Measurements from ENCODE around the gene KCNQ5.
"Not testable (repeated sequence)": the region's sequence is repeated elsewhere in the genome, so short reads cannot be mapped to it uniquely, and the experiment has no call there.

Gene KCNQ5

DNA sequence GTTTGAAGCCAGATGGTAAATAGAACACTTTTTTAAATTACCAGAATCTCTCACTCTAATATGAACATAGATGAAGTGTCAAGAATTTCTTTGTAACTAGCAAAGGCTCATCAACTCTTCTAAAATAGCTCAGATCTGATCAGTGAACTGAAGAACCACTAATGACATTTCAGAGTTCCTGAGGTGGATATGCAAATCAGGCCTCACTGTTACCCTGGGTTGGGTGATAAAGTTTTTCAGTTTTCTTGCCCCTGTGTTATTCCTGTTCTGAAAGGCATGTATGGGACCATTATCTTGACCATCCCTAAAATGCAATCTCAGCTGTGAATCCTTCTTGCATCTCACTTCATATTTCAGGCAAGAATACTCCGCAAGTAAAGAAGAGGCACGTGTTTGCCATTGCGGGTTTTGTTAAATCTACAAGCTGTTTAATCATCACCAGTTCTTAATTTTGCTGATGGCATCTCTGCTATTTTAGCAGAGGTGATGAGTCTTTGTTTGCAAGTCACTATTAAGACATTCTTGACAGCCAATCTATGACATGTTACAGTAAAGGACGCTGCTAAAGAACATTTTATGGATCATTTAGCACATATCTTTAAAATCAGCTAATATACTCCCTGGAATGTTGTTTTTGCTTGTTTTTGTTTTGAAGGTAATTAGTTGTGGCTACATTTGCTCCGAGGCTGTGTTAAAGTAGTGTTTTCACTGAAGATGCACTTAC, 555.5 kb downstream of the KCNQ5 start:
- DNase-seq (ENCODE audit: low read depth, low spot score): no peak

DNA sequence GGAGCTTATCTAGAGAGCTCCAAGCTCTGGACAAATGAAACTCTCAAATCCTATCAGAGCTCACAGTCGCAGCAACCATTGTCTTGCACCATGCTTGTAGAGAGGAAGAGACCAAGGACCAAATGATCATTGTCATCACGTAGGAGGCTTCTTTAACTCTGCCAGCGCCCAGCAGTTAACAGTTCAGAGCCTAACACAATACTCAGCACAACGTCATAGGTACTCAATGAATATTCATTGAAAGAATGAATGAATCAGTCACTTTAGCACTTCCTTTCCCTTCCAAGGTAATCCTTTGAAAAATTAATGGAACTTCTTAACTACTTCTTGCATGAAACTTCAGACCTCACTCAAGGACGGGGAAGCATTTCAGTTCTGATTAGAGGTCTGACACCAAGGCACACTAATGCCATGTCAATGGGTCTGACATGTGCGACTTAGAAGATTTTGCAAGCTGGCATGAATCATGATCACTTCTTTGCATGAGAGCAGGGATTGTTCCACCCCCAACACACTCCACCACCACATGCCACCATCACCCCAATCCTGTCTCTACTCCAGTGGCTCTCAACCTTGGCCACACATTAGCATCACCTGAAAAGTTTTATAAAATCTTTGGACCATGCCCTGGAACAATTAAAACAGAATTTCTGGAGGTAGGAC, 558.3 kb downstream of the KCNQ5 start:
- no peak for DNase-seq (ENCODE audit: low read depth, low spot score)

DNA sequence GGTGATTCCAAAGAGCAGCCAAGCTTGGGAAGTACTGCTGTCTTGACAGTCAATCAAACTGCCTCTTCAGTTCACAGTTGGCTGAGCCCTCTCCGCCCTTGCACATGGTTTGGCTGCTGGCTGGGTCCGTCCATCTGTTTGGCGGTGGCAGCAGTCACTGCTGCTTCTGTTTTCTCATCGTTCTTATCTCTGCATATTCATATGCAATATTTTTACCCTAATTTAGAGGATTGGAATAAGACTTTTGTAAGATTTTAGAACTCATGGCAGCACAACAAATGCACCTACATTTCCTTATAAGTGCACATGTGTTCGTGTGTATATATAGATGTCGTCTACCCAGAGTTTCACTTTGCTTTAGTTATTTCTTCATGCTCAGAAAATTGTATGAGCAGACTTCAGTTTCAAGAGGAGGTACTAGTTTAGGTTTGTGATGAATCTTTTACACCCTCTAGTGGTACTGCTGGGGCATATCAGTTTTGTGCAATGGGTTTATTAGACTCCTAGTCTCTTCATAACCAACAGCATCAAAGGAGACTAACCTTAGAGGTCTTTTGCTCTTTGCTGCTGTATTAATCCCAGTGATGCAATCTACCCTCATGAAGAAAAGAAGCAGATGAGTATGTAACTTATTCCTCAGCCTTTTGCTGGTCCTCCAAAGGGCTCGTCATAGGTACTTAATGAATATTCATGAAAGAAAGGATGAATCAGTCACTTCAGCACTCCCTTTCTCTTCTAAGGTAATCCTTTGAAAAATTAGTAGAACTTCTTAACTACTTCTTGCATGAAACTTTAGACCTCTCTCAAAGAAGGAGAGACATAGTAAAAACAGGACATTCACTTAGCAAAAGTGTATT, 559.1 kb downstream of the KCNQ5 start:
- no peak for DNase-seq (ENCODE audit: low read depth, low spot score)

DNA sequence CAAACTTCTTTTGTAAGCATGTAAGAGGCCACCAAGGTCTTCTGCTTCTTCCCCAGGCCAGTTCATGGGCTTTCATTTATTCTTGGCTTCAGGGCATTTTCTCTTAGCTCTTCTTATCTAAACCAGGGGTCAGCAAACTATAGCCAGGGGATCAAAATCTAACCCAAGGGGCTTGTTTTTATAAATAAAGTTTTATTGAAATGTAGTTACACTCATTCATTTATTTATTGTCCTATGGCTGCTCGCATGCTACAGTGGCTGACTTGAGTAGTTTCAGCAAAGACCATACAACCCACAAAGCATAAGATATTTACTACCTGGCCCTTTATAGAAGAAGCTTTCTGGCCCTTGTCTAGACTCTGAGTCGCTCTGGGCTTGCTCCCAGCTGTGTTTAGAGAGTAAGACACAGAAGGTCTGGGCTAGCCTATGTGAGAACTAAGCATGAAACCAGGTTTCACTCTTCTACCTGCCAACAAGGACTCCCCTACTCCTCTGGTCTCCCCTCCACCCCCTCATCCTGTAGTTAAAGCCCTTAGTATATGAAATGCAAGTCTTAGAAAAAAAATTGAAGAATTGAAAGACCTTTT, 560.2 kb downstream of the KCNQ5 start:
- no peak for DNase-seq (ENCODE audit: low read depth, low spot score)

DNA sequence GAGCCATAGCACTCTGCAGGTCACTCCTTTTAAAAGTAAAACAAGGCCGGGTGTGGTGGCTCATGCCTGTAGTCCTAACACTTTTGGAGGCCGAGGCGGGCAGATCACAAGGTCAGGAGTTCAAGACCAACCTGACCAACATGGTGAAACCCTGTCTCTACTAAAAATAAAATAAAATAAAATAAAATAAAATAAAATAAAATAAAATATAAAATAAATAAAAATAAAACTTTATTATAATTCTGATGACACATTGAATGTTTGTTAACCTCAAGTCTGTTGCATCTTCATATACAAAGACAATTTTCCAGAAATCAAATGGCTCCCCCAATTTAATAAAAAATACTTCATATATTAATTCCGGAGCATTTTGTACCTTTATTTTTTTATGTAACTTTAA, 571.4 kb downstream of the KCNQ5 start:
- DNase-seq (ENCODE audit: low read depth, low spot score): not testable (repeated sequence)

GRCh38 chr6:73194744-73195143, 572.9 kb downstream of the KCNQ5 start:
- no peak for DNase-seq (ENCODE audit: low read depth, low spot score)

DNA sequence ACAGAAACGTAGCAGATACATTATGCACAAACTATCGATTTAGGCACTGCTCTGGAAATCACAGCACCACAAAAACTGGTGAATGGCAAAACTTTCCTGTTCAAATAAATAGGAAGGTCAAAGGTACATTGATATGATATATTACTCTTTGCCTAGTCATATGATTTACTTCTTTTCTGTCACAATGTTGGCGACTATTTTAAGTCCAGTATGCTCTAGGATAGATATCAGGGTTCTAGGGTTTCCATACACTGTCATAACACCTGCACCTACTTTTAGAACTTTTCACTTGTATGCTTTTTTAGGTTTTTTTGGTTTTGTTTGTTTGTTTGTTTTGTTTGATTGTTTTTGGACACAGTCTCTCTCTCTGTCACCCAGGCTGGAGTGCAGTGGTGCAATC, 578.4 kb downstream of the KCNQ5 start:
- no peak for DNase-seq (ENCODE audit: low read depth, low spot score)

DNA sequence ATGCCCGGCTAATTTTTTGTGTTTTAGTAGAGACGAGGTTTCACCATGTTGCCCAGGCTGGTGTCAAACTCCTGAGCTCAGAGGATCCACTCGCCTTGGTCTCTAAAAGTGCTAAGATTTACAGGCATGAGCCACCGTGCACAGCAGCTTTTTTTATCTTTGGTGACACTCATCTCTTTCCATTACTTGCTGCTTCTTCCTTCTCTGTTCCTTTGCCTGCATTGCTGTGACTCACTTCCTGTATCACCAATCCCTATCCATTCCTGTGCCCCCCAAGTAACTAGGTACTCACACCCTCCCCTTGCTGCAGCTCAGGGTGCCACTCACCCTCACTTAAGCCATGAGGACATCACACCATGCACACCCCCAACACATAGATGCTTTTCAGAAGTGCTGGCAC, 578.9 kb downstream of the KCNQ5 start:
- no peak for DNase-seq (ENCODE audit: low read depth, low spot score)

DNA sequence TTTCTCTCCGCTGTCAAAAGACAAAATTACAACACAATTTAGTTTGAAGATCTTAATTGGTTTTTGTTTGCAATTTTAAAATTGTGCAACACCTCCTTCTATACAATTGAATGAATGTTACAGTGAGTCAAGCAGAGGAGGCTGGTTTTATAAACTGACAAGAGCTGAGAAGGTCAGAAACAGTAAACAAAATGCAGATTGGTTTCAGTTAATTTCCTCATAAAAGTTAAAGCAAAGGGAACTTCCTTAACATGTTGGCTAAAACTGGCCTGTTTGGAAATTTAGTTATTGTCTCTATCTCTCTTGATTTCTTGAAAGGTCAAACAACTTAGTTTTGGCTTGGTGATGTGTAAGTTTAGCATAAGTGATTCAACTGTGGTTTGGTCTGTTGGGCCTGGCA, 581.2 kb downstream of the KCNQ5 start:
- DNase-seq (ENCODE audit: low read depth, low spot score): no peak

DNA sequence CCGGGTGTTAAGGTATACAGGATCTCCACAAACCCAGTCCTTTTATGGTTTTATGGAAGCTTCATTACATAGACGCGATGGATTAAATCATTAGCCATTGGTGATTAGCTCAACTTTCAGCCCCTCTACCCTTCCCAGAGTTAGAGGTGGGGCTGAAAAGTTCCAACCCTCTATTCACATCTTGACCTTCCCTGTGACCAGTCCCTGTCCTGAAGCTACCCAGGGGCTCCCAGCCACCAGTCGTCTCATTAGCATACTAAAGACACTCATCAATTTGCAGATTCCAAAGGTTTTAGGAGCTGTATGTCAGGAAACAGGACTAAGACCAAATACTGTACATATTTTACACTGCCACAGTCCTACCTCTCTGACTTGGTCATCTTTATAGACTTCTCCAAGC, 582.4 kb downstream of the KCNQ5 start:
- DNase-seq (ENCODE audit: low read depth, low spot score): no peak

DNA sequence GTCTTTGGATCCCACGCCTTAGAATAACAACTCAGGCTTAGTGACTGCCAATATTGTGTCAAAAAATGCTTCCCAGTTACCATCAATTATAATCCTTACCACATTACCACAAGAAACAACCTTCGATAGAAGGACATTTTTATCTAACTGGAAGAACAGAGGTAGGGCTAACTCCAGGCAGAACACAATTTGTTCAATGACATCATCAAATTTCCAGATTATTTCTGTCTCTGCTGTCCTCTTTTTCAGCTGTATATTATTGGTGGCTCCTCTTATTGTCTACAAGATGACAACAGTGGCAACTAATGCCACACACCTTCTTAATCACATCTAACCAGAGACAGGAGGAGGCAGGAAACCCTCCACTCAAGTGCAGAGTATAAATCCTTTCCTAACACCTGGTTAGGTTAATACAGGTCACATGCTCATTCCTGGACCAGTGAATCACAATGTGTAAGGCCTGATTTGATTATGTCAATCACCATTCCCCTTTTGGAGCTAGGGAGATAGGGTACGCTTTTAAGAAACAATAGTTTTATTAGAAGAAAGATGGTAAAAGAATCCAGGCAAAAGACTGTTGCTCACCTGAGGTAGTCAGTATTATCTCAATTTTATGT, 585.5 kb downstream of the KCNQ5 start:
- DNase-seq (ENCODE audit: low read depth, low spot score): no peak

- DNase-seq (ENCODE audit: low read depth, low spot score): no peak
Observed at GRCh38 chr6:73209117-73209516, 587.3 kb downstream of the KCNQ5 start.

GRCh38 chr6:73216859-73217258, 595.0 kb downstream of the KCNQ5 start:
- DNase-seq (ENCODE audit: low read depth, low spot score): no peak

GRCh38 chr6:73225396-73225795, 603.5 kb downstream of the KCNQ5 start, which contains the start of gene KHDC1L:
Gene KHDC1L, minus strand, starts transcription at chr6:73225496. Its CDS starts 88 bp downstream, at chr6:73225408.
- DNase-seq (ENCODE audit: low read depth, low spot score): no peak

- no peak for DNase-seq (ENCODE audit: low read depth, low spot score)
Observed at GRCh38 chr6:73227606-73228255, 605.9 kb downstream of the KCNQ5 start.

- DNase-seq (ENCODE audit: low read depth, low spot score): no peak
Observed at GRCh38 chr6:73231986-73232391, 610.1 kb downstream of the KCNQ5 start.

- no peak for DNase-seq (ENCODE audit: low read depth, low spot score)
Observed at GRCh38 chr6:73233048-73233447, 611.2 kb downstream of the KCNQ5 start.

DNA sequence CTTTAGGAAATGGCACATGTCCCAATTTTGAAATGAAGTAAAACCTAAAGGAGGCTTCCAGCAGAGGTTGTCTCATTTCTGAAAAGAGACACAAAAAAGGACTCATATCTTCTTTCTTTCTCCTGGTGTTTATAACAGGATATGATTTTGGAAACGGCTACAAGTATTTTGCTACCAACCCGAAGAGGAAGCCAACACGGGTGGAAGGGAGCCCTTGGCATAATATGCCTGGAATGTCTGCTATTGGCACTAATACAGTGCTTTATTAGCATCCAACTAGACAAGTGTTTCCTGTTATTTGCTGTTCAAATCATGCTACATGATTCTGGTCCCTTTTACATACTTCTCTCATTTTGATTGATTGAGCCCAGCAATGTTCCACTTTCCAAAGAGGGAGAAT, 612.1 kb downstream of the KCNQ5 start:
- DNase-seq (ENCODE audit: low read depth, low spot score): not testable (repeated sequence)

GRCh38 chr6:73234733-73235132, 612.9 kb downstream of the KCNQ5 start:
- no peak for DNase-seq (ENCODE audit: low read depth, low spot score)

- DNase-seq (ENCODE audit: low read depth, low spot score): no peak
Observed at GRCh38 chr6:73236144-73236750, 614.4 kb downstream of the KCNQ5 start.

DNA sequence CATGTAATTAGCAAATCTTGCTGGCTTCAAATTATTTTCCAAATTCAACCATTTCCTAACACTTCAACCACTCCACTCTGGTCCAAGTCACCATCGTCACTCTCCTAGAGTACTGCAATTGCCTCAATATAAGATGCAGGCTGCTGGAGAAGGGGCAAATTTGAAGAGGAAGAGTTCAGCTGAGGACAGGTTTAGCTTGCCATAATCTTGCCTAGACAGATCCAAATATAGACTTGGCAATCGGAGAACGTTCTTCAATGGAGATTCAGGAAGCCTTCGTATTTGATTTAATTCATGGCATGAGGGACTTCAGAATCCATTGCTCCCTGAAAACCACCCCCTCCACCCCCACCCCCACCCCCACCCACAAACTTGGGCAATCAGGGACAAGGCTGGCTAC, 618.9 kb downstream of the KCNQ5 start:
- no peak for DNase-seq (ENCODE audit: low read depth, low spot score)
